Measurements from ENCODE around the gene NTM.

The NTM gene

DNA sequence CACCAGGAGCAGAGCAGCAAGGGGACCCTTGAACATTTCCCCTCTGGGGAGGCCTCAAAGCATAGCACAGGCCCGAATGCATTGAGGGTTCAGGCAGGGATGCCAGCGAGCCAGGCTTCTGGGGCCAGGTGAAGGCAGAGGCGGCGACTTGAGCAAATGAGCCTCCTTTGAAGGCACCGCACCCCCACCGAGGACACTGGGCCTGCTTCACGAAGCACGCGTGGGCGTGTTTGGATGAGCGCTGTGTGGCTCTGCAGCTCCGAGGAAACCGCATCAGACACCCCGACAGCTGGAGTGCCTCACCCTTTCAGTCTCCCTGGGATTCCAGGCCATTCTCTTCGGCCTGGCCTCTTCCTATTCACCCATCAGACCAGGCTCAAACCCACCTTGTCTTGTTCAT, 301.8 kb downstream of the NTM start:
- Histone ChIP-seq H3K27me3 (ENCODE audit: insufficient read depth, poor library complexity, severe bottlenecking) (no peaks in the 10 kb centered on the region), H3K4me3 (ENCODE audit: severe bottlenecking) (no peak overlapping the region), H3K36me3 (ENCODE audit: low read depth) (no peaks in the 10 kb centered on the region), H3K27ac (ENCODE audit: poor library complexity, severe bottlenecking) (no peak overlapping the region), H3K4me1 (ENCODE audit: insufficient read depth, poor library complexity, severe bottlenecking) (no peaks in the 10 kb centered on the region), H3K9me3 (ENCODE audit: severe bottlenecking) (no peaks in the 10 kb centered on the region)
- no peak for TF ChIP-seq CTCF (IDR thresholded peaks at IDR 0.05; ENCODE audit: poor library complexity, severe bottlenecking)
- DNase-seq (ENCODE audit: low spot score): peak; percentile 23
- no peak for ATAC-seq (ENCODE audit: low read depth)

DNA sequence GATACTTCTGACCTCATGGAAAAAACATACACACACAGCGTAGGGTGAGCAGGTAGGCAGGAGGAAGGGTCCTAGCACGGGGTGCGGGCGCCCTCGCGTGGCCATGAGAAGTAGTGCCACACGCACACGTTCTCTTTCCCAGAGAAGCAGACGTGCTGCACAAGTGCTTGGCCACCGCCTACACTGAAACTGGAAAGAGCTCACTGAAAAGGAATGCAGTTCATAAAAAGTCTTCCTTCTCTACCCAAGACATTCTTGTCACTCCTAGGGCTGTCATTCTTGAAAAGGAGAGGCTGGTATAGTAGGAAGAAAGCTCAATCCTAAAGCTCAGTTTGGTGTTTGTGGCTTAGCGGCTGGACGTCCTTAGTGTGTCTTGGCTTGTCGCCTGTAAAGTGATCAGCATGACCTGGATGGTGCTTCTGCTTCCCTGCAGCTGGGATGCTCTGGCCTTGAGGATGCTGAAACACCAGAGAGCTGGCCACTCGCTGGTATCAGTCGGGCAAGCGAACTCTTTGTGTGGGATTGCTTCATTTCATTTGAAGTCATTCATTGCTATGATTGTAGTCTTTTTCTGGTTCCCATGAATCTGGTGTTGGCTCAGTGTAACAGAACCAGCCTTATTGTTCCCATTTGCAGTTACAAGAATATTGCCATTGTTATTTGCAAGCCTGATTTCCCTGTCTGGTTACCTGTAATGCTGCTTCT, 303.8 kb downstream of the NTM start:
- peak; percentile 96 for TF ChIP-seq CTCF (IDR thresholded peaks at IDR 0.05; ENCODE audit: poor library complexity, severe bottlenecking)
- Histone ChIP-seq H3K9me3 (ENCODE audit: severe bottlenecking) (no peaks in the 10 kb centered on the region), H3K27me3 (ENCODE audit: insufficient read depth, poor library complexity, severe bottlenecking) (no peaks in the 10 kb centered on the region), H3K4me3 (ENCODE audit: severe bottlenecking) (no peak overlapping the region), H3K27ac (ENCODE audit: poor library complexity, severe bottlenecking) (no peak overlapping the region), H3K4me1 (ENCODE audit: insufficient read depth, poor library complexity, severe bottlenecking) (no peaks in the 10 kb centered on the region), H3K36me3 (ENCODE audit: low read depth) (no peaks in the 10 kb centered on the region)
- DNase-seq (ENCODE audit: low spot score) (no peak), ATAC-seq (ENCODE audit: low read depth) (peak; percentile 81)

DNA sequence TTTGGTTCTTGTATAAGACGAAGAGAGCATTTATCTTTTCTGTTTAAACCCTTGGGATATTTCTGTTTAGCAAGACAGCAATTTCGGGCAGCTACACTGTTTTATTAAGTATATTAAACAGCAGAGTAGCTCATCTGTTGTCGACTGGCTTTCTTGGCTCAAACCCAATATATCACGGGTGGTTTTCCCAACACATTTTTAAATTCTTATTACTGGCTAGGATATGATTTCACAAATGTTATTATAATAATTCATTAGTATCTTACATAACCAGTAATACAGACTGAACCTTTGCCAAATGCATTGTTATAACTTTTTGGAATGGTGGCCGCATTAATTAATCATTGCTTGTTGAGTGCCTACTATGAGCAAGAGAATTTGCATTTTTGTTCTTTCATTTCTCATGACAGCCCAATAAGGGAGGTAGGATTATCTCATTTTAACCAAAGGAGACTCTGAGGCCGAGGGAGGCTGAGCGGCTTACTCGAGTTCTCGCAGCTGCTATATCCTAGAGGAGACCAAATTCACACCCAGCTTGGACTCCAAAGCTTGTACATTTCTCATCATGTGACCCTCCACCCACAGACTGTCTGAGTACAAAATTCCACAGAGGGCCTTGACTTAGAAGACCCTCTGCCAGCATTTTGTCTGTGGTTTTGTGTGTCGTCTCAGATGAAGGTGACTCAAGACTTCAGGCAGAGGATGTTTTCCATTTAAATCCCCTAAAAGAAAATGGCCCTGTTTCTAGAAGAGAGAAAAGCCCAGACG, 304.9 kb downstream of the NTM start:
- no peak for DNase-seq (ENCODE audit: low spot score)
- H3K36me3 ChIP-seq (ENCODE audit: low read depth): no peaks in the 10 kb centered on the region
- no peak overlapping the region for H3K27ac ChIP-seq (ENCODE audit: poor library complexity, severe bottlenecking)
- ATAC-seq (ENCODE audit: low read depth): no peak
- TF ChIP-seq CTCF (IDR thresholded peaks at IDR 0.05; ENCODE audit: poor library complexity, severe bottlenecking): no peak
- H3K9me3 ChIP-seq (ENCODE audit: severe bottlenecking): no peaks in the 10 kb centered on the region
- H3K27me3 ChIP-seq (ENCODE audit: insufficient read depth, poor library complexity, severe bottlenecking): no peaks in the 10 kb centered on the region
- no peak overlapping the region for H3K4me3 ChIP-seq (ENCODE audit: severe bottlenecking)
- no peaks in the 10 kb centered on the region for H3K4me1 ChIP-seq (ENCODE audit: insufficient read depth, poor library complexity, severe bottlenecking)

GRCh38 chr11:131677828-131678470, 307.5 kb downstream of the NTM start:
- Histone ChIP-seq H3K27ac (ENCODE audit: poor library complexity, severe bottlenecking) (no peak overlapping the region), H3K36me3 (ENCODE audit: low read depth) (no peaks in the 10 kb centered on the region), H3K4me1 (ENCODE audit: insufficient read depth, poor library complexity, severe bottlenecking) (no peaks in the 10 kb centered on the region), H3K27me3 (ENCODE audit: insufficient read depth, poor library complexity, severe bottlenecking) (peaks cover 3% of the 10 kb centered on the region), H3K9me3 (ENCODE audit: severe bottlenecking) (no peaks in the 10 kb centered on the region), H3K4me3 (ENCODE audit: severe bottlenecking) (no peak overlapping the region)
- no peak for TF ChIP-seq CTCF (IDR thresholded peaks at IDR 0.05; ENCODE audit: poor library complexity, severe bottlenecking)
- ATAC-seq (ENCODE audit: low read depth) (no peak), DNase-seq (ENCODE audit: low spot score) (no peak)
